Lung (tissue), 12 donors: ENCODE results near the gene FIGN. TPM values are rescaled to one million over a fixed set of nuclear protein-coding genes. Genes with fewer than 3 reads are reported as not detected.

Experiments
- ATAC-seq: fragments of 200-7000 bp; cut with Tn5 transposase; one replicate; pipeline ENCODE4 v1.9.1; 2020; ENCODE audit warnings: moderate number of reproducible peaks; ENCODE audit not compliant: insufficient read depth, low FRiP score
- DNase-seq, 3 donors: peaks; one replicate each; pipeline ENCODE4 v3.0.0-alpha.2; 2013 to 2017
- H3K27ac ChIP-seq, 2 donors: one replicate each; pipeline ENCODE4 v1.5.1; 2013; ENCODE audit warnings: mild to moderate bottlenecking in 2 of 2, moderate library complexity in 2 of 2, control low read depth in 1 of 2, inconsistent platforms in 1 of 2, low read depth in 1 of 2, low read length in 1 of 2
- H3K27me3 ChIP-seq, 3 donors: one replicate each; pipeline ENCODE4 v1.5.1; 2013; ENCODE audit warnings: low read length in 2 of 3; ENCODE audit not compliant: control insufficient read depth in 3 of 3, insufficient read depth in 3 of 3
- H3K36me3 ChIP-seq, 4 donors: one replicate each; pipeline ENCODE4 v1.5.1; 2013; ENCODE audit warnings: low read length in 4 of 4, mild to moderate bottlenecking in 1 of 4, moderate library complexity in 1 of 4; ENCODE audit not compliant: control insufficient read depth in 4 of 4, insufficient read depth in 4 of 4
- H3K4me1 ChIP-seq, 5 donors: one replicate each; pipeline ENCODE4 v1.5.1; 2013; ENCODE audit warnings: low read length in 5 of 5, mild to moderate bottlenecking in 2 of 5, moderate library complexity in 1 of 5; ENCODE audit not compliant: control insufficient read depth in 5 of 5, insufficient read depth in 5 of 5
- H3K4me3 ChIP-seq: one replicate; pipeline ENCODE4 v1.5.1; 2013; ENCODE audit warnings: mild to moderate bottlenecking, control low read depth, moderate library complexity
- H3K9ac ChIP-seq, 2 donors: one replicate each; pipeline ENCODE4 v1.5.1; 2013; ENCODE audit warnings: low read length in 2 of 2, control low read depth in 1 of 2; ENCODE audit not compliant: insufficient read depth in 1 of 2
- H3K9me3 ChIP-seq, 4 donors: one replicate each; pipeline ENCODE4 v1.5.1; 2013; ENCODE audit warnings: low read length in 3 of 4, mild to moderate bottlenecking in 1 of 4, moderate library complexity in 1 of 4; ENCODE audit not compliant: control insufficient read depth in 4 of 4, insufficient read depth in 3 of 4
- CTCF ChIP-seq: IDR thresholded peaks from 2 replicates; pipeline ENCODE4 v1.5.1; 2012; ENCODE audit warnings: mild to moderate bottlenecking; ENCODE audit errors: control extremely low read depth, extremely low read depth
- WGBS, 2 donors: extraction: QIAGEN DNeasy Blood & Tissue Kit; methylation state at CpG; one replicate each; pipeline ENCODE4 v1.1.7; 2013; 5-methylcytosine and 5-hydroxymethylcytosine counted together
- polyA plus RNA-seq, 2 donors: library from polyadenylated mRNA; stranded (reverse); fragments of 200-250 nt; gene quantifications; one replicate each; pipeline ENCODE4 v1.2.1, GENCODE V29; 2013
- total RNA-seq, 2 donors: library from RNA; depleted of rRNA in 1 of 2; stranded (reverse); fragments of >200 nt in 1 of 2; gene quantifications; one replicate each; pipeline ENCODE4 v1.2.1, GENCODE V29; 2014 to 2021
- donor health status: control.
- donor health status: control.
- donor health status: Bipolar disorder and iron deficiency.
- donor health status: healthy.
- donor health status: DM: yes; HTN: yes; CAD: no.

FIGN gene
- total and polyA plus RNA-seq, 4 donors: 0.42 to 6.5 (median 3.0) TPM

GRCh38 chr2:163617517-163617916 is 118.3 kb downstream of the FIGN start:
- no peak overlapping the region for H3K27ac ChIP-seq
- ATAC-seq (no peak), DNase-seq (no peak)
- no peaks in the 10 kb centered on the region for H3K9me3 ChIP-seq
- no peaks in the 10 kb centered on the region for H3K36me3 ChIP-seq
- H3K4me1 ChIP-seq: no peaks in the 10 kb centered on the region
- no peak for TF ChIP-seq CTCF
- no peak overlapping the region for H3K9ac ChIP-seq
- 83 to 88% methylated on average over 2 of the region's 2 CpGs for WGBS, 2 donors
- H3K4me3 ChIP-seq: no peak overlapping the region
- H3K27me3 ChIP-seq: no peaks in the 10 kb centered on the region

- Histone ChIP-seq H3K27ac (no peak overlapping the region), H3K4me3 (no peak overlapping the region), H3K9me3 (no peaks in the 10 kb centered on the region), H3K9ac (no peak overlapping the region), H3K4me1 (peaks cover 0 to 3% (median 0%) of the 10 kb centered on the region in 5 donors), H3K36me3 (peaks cover 0 to 5% (median 3%) of the 10 kb centered on the region in 4 donors), H3K27me3 (no peaks in the 10 kb centered on the region)
- 81 to 86% methylated on average over 3 of the region's 3 CpGs for WGBS, 2 donors
- DNase-seq (no peak), ATAC-seq (no peak)
- TF ChIP-seq CTCF: no peak
Observed at GRCh38 chr2:163613266-163613731, 122.5 kb downstream of the FIGN start.

GRCh38 chr2:163612332-163612731 is 123.5 kb downstream of the FIGN start:
- ATAC-seq (no peak), DNase-seq (no peak)
- no peak overlapping the region for H3K4me3 ChIP-seq
- no peaks in the 10 kb centered on the region for H3K9me3 ChIP-seq
- H3K4me1 ChIP-seq: peaks cover 0 to 7% (median 0%) of the 10 kb centered on the region in 5 donors
- TF ChIP-seq CTCF: no peak
- H3K27ac ChIP-seq: no peak overlapping the region
- H3K27me3 ChIP-seq: no peaks in the 10 kb centered on the region
- no peak overlapping the region for H3K9ac ChIP-seq
- peaks cover 0 to 5% (median 3%) of the 10 kb centered on the region in 4 donors for H3K36me3 ChIP-seq
- 89 to 95% methylated on average over 9 of the region's 9 CpGs for WGBS, 2 donors

- Histone ChIP-seq H3K27ac (no peak overlapping the region), H3K36me3 (peaks cover 0 to 5% (median 3%) of the 10 kb centered on the region in 4 donors), H3K9me3 (no peaks in the 10 kb centered on the region), H3K4me3 (no peak overlapping the region), H3K4me1 (peaks cover 0 to 7% (median 0%) of the 10 kb centered on the region in 5 donors), H3K9ac (no peak overlapping the region), H3K27me3 (no peaks in the 10 kb centered on the region)
- 87 to 89% methylated on average over 8 of the region's 8 CpGs for WGBS, 2 donors
- TF ChIP-seq CTCF: no peak
- ATAC-seq (no peak), DNase-seq (no peak)
Observed at GRCh38 chr2:163611557-163611906, 124.3 kb downstream of the FIGN start.
